Measurements from ENCODE around the gene RAB7B. TPM values are rescaled to one million over a fixed set of nuclear protein-coding genes. Genes with fewer than 3 reads are reported as not detected.

RAB7B gene
- total RNA-seq, 1 experiment from 2014 or later: 0.22 TPM

DNA sequence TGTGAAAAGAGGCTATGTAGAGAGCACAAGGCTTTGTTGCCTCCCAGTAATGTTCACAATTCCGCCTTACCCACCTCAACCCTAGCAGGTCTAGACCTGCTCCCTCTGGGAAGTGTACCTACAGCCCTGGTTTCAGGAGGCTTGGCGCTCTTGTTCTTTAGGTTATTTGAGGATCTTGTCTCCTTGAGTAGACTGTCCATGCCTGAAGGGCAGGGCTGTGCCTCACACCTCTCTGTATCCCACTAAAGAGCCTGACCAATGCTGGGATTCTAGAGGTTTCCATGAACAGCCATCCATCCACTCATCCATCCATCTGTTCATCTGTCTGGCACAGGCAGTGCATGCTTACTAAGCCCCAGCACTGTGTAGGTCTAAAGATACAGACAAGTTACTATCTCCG lies 1.0 kb downstream of the RAB7B start (continued):
- TF ChIP-seq, protein P1, sequence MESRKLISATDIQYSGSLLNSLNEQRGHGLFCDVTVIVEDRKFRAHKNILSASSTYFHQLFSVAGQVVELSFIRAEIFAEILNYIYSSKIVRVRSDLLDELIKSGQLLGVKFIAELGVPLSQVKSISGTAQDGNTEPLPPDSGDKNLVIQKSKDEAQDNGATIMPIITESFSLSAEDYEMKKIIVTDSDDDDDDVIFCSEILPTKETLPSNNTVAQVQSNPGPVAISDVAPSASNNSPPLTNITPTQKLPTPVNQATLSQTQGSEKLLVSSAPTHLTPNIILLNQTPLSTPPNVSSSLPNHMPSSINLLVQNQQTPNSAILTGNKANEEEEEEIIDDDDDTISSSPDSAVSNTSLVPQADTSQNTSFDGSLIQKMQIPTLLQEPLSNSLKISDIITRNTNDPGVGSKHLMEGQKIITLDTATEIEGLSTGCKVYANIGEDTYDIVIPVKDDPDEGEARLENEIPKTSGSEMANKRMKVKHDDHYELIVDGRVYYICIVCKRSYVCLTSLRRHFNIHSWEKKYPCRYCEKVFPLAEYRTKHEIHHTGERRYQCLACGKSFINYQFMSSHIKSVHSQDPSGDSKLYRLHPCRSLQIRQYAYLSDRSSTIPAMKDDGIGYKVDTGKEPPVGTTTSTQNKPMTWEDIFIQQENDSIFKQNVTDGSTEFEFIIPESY (IDR thresholded peaks at IDR 0.05; ENCODE audit: extremely low read depth, insufficient replicate concordance, low read length): no peak
- TF ChIP-seq ELF1 (IDR thresholded peaks at IDR 0.05; ENCODE audit: borderline replicate concordance, low read depth) (no peak), ZNF274 (IDR thresholded peaks at IDR 0.05; ENCODE audit: low read depth, low read length) (no peak), EGR1 (IDR thresholded peaks at IDR 0.05; ENCODE audit: low read depth) (no peak), JUND (IDR thresholded peaks at IDR 0.05) (no peak), POLR2A (IDR thresholded peaks at IDR 0.05; ENCODE audit: borderline replicate concordance, extremely low read depth, insufficient read depth, insufficient read length) (no peak), ZFX (IDR thresholded peaks at IDR 0.05) (no peak), YY1 (IDR thresholded peaks at IDR 0.05; ENCODE audit: extremely low read depth, insufficient replicate concordance, low read depth, low read length) (no peak)
- TF ChIP-seq, protein P2, sequence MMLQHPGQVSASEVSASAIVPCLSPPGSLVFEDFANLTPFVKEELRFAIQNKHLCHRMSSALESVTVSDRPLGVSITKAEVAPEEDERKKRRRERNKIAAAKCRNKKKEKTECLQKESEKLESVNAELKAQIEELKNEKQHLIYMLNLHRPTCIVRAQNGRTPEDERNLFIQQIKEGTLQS (IDR thresholded peaks at IDR 0.05): no peak
- TF ChIP-seq, protein P3, sequence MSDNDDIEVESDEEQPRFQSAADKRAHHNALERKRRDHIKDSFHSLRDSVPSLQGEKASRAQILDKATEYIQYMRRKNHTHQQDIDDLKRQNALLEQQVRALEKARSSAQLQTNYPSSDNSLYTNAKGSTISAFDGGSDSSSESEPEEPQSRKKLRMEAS (IDR thresholded peaks at IDR 0.05): no peak
- TF ChIP-seq, protein P4, sequence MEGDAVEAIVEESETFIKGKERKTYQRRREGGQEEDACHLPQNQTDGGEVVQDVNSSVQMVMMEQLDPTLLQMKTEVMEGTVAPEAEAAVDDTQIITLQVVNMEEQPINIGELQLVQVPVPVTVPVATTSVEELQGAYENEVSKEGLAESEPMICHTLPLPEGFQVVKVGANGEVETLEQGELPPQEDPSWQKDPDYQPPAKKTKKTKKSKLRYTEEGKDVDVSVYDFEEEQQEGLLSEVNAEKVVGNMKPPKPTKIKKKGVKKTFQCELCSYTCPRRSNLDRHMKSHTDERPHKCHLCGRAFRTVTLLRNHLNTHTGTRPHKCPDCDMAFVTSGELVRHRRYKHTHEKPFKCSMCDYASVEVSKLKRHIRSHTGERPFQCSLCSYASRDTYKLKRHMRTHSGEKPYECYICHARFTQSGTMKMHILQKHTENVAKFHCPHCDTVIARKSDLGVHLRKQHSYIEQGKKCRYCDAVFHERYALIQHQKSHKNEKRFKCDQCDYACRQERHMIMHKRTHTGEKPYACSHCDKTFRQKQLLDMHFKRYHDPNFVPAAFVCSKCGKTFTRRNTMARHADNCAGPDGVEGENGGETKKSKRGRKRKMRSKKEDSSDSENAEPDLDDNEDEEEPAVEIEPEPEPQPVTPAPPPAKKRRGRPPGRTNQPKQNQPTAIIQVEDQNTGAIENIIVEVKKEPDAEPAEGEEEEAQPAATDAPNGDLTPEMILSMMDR (IDR thresholded peaks at IDR 0.05 in 2 of 3, conservative IDR thresholded peaks at IDR 0.05 in 1 of 3; ENCODE audit: borderline replicate concordance in 1 of 3, insufficient read depth in 1 of 3, low read depth in 2 of 3, low read length in 2 of 3): no peak
